GM13976 (cell line): ENCODE measurements around the gene HDAC8.

Experiments
- DNase-seq: peaks from one replicate; pipeline ENCODE4 v3.0.0; 2012; ENCODE audit warnings: low spot score
- CTCF ChIP-seq: IDR thresholded peaks from 2 replicates; pipeline ENCODE4 v1.5.1; 2012; ENCODE audit warnings: borderline replicate concordance, mild to moderate bottlenecking; ENCODE audit not compliant: insufficient read depth; ENCODE audit errors: extremely low read depth, missing control alignments, control extremely low read depth
- in situ Hi-C: fragments of 300-500 bp; cut with MboI; formaldehyde crosslinking; loops from one replicate; pipeline ENCODE4 v1.12.0; 2022; ENCODE audit warnings: low sequenced_read_pairs, mixed read lengths, inconsistent platforms; ENCODE audit not compliant: unreplicated experiment

Gene HDAC8

GRCh38 chrX:72395237-72395636, 177.4 kb downstream of the HDAC8 start:
- in situ Hi-C loops, result no loop called here
- TF ChIP-seq CTCF, result no peak
- DNase-seq, result no peak

GRCh38 chrX:72394518-72395170, 178.0 kb downstream of the HDAC8 start:
- DNase-seq, result no peak
- TF ChIP-seq CTCF, result no peak
- in situ Hi-C loops, result no loop called here

- in situ Hi-C loops, result no loop called here
- no peak for TF ChIP-seq CTCF
- DNase-seq, result no peak
Measured at GRCh38 chrX:72393836-72394517, 178.7 kb downstream of the HDAC8 start.

GRCh38 chrX:72392816-72393800, 179.5 kb downstream of the HDAC8 start:
- no peak for DNase-seq
- TF ChIP-seq CTCF, result no peak
- in situ Hi-C loops, result no loop called here

- DNase-seq, result no peak
Measured at GRCh38 chrX:72392042-72392441, 180.6 kb downstream of the HDAC8 start.

DNA sequence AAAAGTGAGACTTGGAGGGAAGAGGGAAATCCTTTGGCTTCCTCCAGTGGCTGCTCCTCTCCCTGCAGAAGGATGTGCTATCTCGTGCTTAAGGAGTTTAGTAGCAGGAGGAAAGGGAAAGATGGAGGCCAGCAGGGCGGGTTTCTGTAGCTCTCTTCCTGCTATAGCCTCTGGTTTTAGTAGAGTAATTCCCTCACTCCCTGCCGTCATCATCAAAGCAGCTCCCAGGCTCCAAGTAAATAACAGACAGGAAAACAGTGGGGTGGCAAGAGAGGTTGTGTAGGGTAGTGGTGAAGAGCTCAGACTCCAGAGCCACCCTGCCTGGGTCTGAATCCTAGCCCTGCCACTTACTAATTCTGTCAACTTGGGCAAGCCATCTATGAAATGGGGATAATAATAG, 185.4 kb downstream of the HDAC8 start:
- no peak for DNase-seq
- TF ChIP-seq CTCF, result no peak
- in situ Hi-C loops, result no loop called here

More at GRCh38 chrX:72392042-72392441, 180.6 kb downstream of the HDAC8 start:
- TF ChIP-seq CTCF, result no peak
- in situ Hi-C loops, result no loop called here
